ENCODE results near the gene MRI1.

DNA sequence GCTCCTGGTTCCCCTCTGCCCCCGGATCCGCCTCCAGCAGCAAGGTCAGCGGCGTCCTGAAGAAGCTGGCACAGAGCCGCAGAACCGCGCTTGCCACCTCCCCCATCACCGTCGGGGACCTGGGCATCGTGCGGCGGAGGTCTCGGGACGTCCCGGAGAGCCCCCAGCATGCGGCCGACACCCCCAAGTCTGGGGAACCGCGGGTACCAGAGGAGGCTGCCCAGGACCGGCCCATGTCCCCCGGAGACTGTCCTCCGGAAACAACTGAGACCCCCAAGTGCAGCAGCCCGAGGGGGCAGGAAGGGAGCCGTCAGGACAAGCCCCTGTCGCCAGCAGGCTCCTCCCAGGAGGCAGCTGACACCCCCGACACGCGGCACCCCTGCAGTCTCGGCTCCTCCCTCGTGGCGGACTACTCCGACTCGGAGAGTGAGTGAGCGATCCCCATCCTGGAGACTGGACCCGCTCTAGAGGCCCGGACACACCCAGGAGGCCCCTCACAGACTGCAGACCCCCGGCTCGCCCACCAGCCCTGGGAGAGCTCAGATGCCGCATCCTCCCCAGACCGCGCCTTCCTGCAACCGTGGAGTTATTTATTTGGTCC, 1.6 kb upstream of the MRI1 start:
- TF ChIP-seq, protein P1, sequence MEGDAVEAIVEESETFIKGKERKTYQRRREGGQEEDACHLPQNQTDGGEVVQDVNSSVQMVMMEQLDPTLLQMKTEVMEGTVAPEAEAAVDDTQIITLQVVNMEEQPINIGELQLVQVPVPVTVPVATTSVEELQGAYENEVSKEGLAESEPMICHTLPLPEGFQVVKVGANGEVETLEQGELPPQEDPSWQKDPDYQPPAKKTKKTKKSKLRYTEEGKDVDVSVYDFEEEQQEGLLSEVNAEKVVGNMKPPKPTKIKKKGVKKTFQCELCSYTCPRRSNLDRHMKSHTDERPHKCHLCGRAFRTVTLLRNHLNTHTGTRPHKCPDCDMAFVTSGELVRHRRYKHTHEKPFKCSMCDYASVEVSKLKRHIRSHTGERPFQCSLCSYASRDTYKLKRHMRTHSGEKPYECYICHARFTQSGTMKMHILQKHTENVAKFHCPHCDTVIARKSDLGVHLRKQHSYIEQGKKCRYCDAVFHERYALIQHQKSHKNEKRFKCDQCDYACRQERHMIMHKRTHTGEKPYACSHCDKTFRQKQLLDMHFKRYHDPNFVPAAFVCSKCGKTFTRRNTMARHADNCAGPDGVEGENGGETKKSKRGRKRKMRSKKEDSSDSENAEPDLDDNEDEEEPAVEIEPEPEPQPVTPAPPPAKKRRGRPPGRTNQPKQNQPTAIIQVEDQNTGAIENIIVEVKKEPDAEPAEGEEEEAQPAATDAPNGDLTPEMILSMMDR (IDR thresholded peaks at IDR 0.05; ENCODE audit: extremely low read depth in 1 of 2, insufficient read depth in 1 of 2, low read depth in 1 of 2, low read length in 2 of 2): no peak
- TF ChIP-seq, protein P2, sequence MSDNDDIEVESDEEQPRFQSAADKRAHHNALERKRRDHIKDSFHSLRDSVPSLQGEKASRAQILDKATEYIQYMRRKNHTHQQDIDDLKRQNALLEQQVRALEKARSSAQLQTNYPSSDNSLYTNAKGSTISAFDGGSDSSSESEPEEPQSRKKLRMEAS (IDR thresholded peaks at IDR 0.05; ENCODE audit: insufficient read depth, insufficient read length): no peak
- TF ChIP-seq POLR2A (IDR thresholded peaks at IDR 0.05; ENCODE audit: low read depth, low read length) (no peak), EZH2 (IDR thresholded peaks at IDR 0.05; ENCODE audit: borderline replicate concordance, low read depth, low read length, severe bottlenecking) (no peak), POLR2AphosphoS5 (IDR thresholded peaks at IDR 0.05; ENCODE audit: insufficient read depth, low read depth, low read length) (no peak), JUN (IDR thresholded peaks at IDR 0.05; ENCODE audit: borderline replicate concordance, insufficient read depth, insufficient read length, low read depth) (no peak)

Measured in endothelial cell of umbilical vein (primary cell).